Measurements from ENCODE around the gene CADPS2.
"Not testable (repeated sequence)": the region's sequence is repeated elsewhere in the genome, so short reads cannot be mapped to it uniquely, and the experiment has no call there.

The CADPS2 gene

DNA sequence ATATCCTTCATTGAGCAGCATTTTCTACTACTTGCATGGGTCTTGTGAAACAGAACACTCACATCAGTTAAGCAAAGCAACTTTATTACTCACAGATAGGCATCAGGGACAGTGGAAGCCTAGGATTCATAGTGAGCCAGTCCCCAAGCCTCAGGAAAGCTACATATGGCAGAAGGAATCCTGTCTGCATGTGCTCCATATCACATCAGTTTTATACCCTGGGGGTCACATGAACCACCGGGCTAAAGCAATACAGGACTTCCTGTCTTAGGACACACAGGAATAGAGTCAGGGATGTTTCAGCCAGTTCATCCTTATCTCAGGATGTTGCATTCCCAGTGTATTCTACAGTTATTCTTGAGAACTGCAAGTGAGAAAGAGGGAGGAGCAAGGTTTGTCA lies 596.8 kb downstream of the CADPS2 start:
- H3K9ac ChIP-seq (ENCODE audit: low read depth, low read length) = no peak overlapping the region
- H3K27me3 ChIP-seq (ENCODE audit: insufficient read depth, low read length) = no peaks in the 10 kb centered on the region
- H3K27ac ChIP-seq (ENCODE audit: low read depth, low read length) = no peak overlapping the region
- H3K4me1 ChIP-seq (ENCODE audit: insufficient read depth, low read length) = no peaks in the 10 kb centered on the region
- no peak overlapping the region for H3K4me3 ChIP-seq (ENCODE audit: low read length)
- 0 out of 2 replicates have a peak, but pooled peaks cover 2% of the 10 kb centered on the region for H3K9me3 ChIP-seq (ENCODE audit: insufficient read depth, low read depth, low read length)
- WGBS = 100% methylated on average over 1 of the region's 1 CpG
- no peaks in the 10 kb centered on the region for H3K36me3 ChIP-seq (ENCODE audit: insufficient read depth, low read length)

DNA sequence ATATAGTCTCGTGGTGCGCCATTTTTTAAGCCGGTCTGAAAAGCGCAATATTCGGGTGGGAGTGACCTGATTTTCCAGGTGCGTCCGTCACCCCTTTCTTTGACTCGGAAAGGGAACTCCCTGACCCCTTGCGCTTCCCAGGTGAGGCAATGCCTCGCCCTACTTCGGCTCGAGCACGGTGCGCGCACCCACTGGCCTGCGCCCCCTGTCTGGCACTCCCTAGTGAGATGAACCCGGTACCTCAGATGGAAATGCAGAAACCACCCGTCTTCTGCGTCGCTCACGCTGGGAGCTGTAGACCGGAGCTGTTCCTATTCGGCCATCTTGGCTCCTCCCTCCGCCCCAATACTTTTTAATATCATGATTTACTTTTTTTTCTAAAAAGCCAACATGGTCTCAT lies 601.7 kb downstream of the CADPS2 start:
- not testable (repeated sequence) for H3K36me3 ChIP-seq (ENCODE audit: insufficient read depth, low read length); H3K27ac ChIP-seq (ENCODE audit: low read depth, low read length); H3K27me3 ChIP-seq (ENCODE audit: insufficient read depth, low read length); H3K4me1 ChIP-seq (ENCODE audit: insufficient read depth, low read length); H3K9me3 ChIP-seq (ENCODE audit: insufficient read depth, low read depth, low read length)
- WGBS = 33% methylated on average over 19 of the region's 24 CpGs
- peak overlapping the region; percentile 64; the same call in 1 of the 2 replicates for H3K9ac ChIP-seq (ENCODE audit: low read depth, low read length)
- H3K4me3 ChIP-seq (ENCODE audit: low read length) = peak overlapping the region; percentile 49

DNA sequence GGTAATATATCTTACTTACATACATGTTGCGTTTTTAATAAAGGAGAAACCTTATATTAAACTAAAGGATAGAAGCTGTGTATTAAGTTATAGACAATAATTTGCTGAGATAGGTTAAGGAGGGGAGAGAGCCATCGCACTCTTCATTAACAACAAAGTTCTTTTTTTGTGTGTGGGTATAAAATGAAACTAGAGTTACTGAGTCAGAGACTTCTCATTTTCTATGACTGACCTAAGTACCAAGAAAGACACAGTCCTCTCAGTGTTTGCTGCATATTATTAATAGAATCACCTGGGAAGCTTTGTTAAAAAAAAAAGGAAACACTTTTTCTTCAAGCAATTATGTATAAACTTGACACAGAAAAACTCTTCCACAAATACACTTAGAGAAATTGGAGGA lies 613.1 kb downstream of the CADPS2 start:
- no CpG with 5 or more reads among the region's 2 CpGs for WGBS
- Histone ChIP-seq H3K4me1 (ENCODE audit: insufficient read depth, low read length) (peaks cover 8% of the 10 kb centered on the region; the same call in 1 of the 2 replicates), H3K9ac (ENCODE audit: low read depth, low read length) (no peak overlapping the region), H3K36me3 (ENCODE audit: insufficient read depth, low read length) (no peaks in the 10 kb centered on the region), H3K27ac (ENCODE audit: low read depth, low read length) (no peak overlapping the region), H3K4me3 (ENCODE audit: low read length) (no peak overlapping the region), H3K27me3 (ENCODE audit: insufficient read depth, low read length) (no peaks in the 10 kb centered on the region), H3K9me3 (ENCODE audit: insufficient read depth, low read depth, low read length) (no peaks in the 10 kb centered on the region)

DNA sequence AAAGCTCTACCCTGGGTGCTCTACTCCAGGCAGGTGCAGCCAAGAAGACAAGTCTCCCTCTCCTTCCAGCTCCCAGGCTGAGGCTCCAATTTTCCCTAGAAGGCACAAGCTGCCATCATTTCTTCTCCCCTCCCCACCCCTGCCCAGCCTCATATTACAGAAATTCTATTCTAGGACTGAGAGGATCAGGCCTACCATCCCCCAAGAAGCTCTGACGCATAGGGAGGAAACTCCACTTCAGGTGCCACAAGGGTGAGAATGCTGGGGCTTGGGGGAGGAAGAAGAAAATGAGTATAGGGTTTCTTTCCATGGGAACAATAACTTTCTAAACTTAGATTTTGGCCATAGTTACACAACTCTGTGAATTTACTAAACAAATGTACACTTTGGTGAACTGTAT lies 617.0 kb downstream of the CADPS2 start:
- Histone ChIP-seq H3K4me3 (ENCODE audit: low read length) (no peak overlapping the region), H3K9me3 (ENCODE audit: insufficient read depth, low read depth, low read length) (no peaks in the 10 kb centered on the region), H3K36me3 (ENCODE audit: insufficient read depth, low read length) (no peaks in the 10 kb centered on the region), H3K27ac (ENCODE audit: low read depth, low read length) (no peak overlapping the region), H3K27me3 (ENCODE audit: insufficient read depth, low read length) (no peaks in the 10 kb centered on the region), H3K4me1 (ENCODE audit: insufficient read depth, low read length) (peaks cover 8% of the 10 kb centered on the region; the same call in 1 of the 2 replicates), H3K9ac (ENCODE audit: low read depth, low read length) (no peak overlapping the region)
- WGBS = 63% methylated on average over 1 of the region's 1 CpG

Data from HUES64 (cell line).